ENCODE results near the gene MAST3.
A peak's percentile ranks its signal among the peaks of the same experiment; 100 is the strongest.

The MAST3 gene

GRCh38 chr19:18097217-18097992 lies at the start of gene MAST3:
Gene MAST3 (plus strand): TSS chr19:18097778. CDS start chr19:18097793, 15 bp downstream.
- DNase-seq (ENCODE audit: low read depth in 2 of 2), result peak; percentile 32 to 35

GRCh38 chr19:18049385-18049784 lies 48.2 kb upstream of the MAST3 start:
- no peak for DNase-seq (ENCODE audit: low read depth in 2 of 2)

GRCh38 chr19:18051887-18052286 lies 45.7 kb upstream of the MAST3 start:
- DNase-seq (ENCODE audit: low read depth in 2 of 2), result no peak

- peak; percentile 36 to 40 for DNase-seq (ENCODE audit: low read depth in 2 of 2)
Observed at GRCh38 chr19:18053576-18054219, 43.9 kb upstream of the MAST3 start.

GRCh38 chr19:18055967-18056366 lies 41.6 kb upstream of the MAST3 start:
- DNase-seq (ENCODE audit: low read depth in 2 of 2), result no peak

GRCh38 chr19:18057557-18057956 lies 40.0 kb upstream of the MAST3 start:
- DNase-seq (ENCODE audit: low read depth in 2 of 2), result no peak

GRCh38 chr19:18058208-18059009 lies 39.2 kb upstream of the MAST3 start:
- DNase-seq (ENCODE audit: low read depth in 2 of 2), result peak; percentile 53 to 59

GRCh38 chr19:18059297-18059696 lies 38.3 kb upstream of the MAST3 start:
- DNase-seq (ENCODE audit: low read depth in 2 of 2), result no peak

GRCh38 chr19:18059902-18060301 lies 37.7 kb upstream of the MAST3 start:
- no peak for DNase-seq (ENCODE audit: low read depth in 2 of 2)

GRCh38 chr19:18060472-18060871 lies 37.1 kb upstream of the MAST3 start:
- no peak for DNase-seq (ENCODE audit: low read depth in 2 of 2)

GRCh38 chr19:18062028-18062427 lies 35.5 kb upstream of the MAST3 start:
- DNase-seq (ENCODE audit: low read depth in 2 of 2), result no peak

- DNase-seq (ENCODE audit: low read depth in 2 of 2), result no peak
Observed at GRCh38 chr19:18063463-18063862, 34.1 kb upstream of the MAST3 start.

- no peak for DNase-seq (ENCODE audit: low read depth in 2 of 2)
Observed at GRCh38 chr19:18065173-18065495, 32.4 kb upstream of the MAST3 start.

- DNase-seq (ENCODE audit: low read depth in 2 of 2), result no peak
Observed at GRCh38 chr19:18068395-18068794, 29.2 kb upstream of the MAST3 start.

GRCh38 chr19:18069383-18069782 lies 28.2 kb upstream of the MAST3 start:
- DNase-seq (ENCODE audit: low read depth in 2 of 2), result no peak

- no peak for DNase-seq (ENCODE audit: low read depth in 2 of 2)
Observed at GRCh38 chr19:18070181-18070580, 27.4 kb upstream of the MAST3 start.

- DNase-seq (ENCODE audit: low read depth in 2 of 2), result no peak
Observed at GRCh38 chr19:18072335-18072734, 25.2 kb upstream of the MAST3 start.

GRCh38 chr19:18073197-18073596 lies 24.4 kb upstream of the MAST3 start:
- DNase-seq (ENCODE audit: low read depth in 2 of 2), result no peak

- no peak for DNase-seq (ENCODE audit: low read depth in 2 of 2)
Observed at GRCh38 chr19:18074192-18074591, 23.4 kb upstream of the MAST3 start.

GRCh38 chr19:18083929-18084684 lies 13.5 kb upstream of the MAST3 start:
- no peak for DNase-seq (ENCODE audit: low read depth in 2 of 2)

GRCh38 chr19:18085702-18086457 lies 11.7 kb upstream of the MAST3 start:
- DNase-seq (ENCODE audit: low read depth in 2 of 2), result no peak
